UCSD-AML1 (cell line): Measurements from ENCODE around the gene SF3A1.
"Not testable (repeated sequence)": the region's sequence is repeated elsewhere in the genome, so short reads cannot be mapped to it uniquely, and the experiment has no call there.

Experiments used
- DNase-seq: peaks from one replicate; lab custom pipeline; 2025; ENCODE audit not compliant: unreplicated experiment; lab: John Stamatoyannopoulos, UW

SF3A1 gene, protein sequence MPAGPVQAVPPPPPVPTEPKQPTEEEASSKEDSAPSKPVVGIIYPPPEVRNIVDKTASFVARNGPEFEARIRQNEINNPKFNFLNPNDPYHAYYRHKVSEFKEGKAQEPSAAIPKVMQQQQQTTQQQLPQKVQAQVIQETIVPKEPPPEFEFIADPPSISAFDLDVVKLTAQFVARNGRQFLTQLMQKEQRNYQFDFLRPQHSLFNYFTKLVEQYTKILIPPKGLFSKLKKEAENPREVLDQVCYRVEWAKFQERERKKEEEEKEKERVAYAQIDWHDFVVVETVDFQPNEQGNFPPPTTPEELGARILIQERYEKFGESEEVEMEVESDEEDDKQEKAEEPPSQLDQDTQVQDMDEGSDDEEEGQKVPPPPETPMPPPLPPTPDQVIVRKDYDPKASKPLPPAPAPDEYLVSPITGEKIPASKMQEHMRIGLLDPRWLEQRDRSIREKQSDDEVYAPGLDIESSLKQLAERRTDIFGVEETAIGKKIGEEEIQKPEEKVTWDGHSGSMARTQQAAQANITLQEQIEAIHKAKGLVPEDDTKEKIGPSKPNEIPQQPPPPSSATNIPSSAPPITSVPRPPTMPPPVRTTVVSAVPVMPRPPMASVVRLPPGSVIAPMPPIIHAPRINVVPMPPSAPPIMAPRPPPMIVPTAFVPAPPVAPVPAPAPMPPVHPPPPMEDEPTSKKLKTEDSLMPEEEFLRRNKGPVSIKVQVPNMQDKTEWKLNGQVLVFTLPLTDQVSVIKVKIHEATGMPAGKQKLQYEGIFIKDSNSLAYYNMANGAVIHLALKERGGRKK

GRCh38 chr22:30356449-30357235 is at the start of gene SF3A1, which contains the start of gene CCDC157:
Gene SF3A1, minus strand, starts transcription at chr22:30356894. Its CDS starts 102 bp downstream, at chr22:30356792.
Gene CCDC157, plus strand, starts transcription at chr22:30357007. Its CDS starts 8,994 bp downstream, at chr22:30366001.
- peak; percentile 92 for DNase-seq

DNA sequence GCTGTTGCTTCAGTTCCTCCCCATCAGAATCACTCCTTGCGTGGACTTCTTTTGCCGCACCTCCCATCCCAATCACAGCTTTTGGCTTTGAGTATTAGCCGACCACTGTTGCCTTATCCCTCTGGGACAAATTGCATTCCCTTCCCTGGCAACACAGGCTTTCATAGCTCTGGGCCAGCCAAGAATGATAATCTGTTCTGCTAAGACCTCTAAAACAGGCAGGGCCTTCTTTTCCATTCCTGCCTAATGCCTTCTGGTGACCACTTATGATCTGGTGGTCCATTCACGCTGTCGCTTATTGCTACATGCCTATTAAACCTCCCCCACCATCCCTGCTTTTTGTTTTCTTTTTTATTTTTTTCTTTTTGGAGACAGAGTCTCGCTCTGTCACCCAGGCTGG is 49.7 kb upstream of the SF3A1 start:
- DNase-seq = no peak

- no peak for DNase-seq
Measured at GRCh38 chr22:30405731-30406130, 49.0 kb upstream of the SF3A1 start.

DNA sequence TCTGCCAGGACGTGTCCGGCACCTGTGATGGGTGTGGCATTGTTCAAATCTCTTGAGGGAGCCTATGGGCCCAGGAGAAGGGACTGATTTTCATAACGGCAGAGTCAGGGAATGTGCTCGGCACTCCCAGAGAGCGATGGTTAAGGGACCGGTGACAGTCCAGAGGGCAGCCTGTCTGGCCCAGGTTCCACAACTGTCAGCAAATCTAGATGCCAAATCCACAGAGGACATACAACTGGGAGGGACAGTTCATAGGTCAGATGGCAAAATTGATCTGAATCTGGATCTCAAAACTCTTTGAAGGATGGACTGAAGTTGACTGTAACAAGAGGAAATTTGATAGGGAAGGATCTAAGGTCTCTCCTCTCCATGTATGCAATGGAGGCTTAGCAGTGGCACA is 47.6 kb upstream of the SF3A1 start:
- no peak for DNase-seq

DNA sequence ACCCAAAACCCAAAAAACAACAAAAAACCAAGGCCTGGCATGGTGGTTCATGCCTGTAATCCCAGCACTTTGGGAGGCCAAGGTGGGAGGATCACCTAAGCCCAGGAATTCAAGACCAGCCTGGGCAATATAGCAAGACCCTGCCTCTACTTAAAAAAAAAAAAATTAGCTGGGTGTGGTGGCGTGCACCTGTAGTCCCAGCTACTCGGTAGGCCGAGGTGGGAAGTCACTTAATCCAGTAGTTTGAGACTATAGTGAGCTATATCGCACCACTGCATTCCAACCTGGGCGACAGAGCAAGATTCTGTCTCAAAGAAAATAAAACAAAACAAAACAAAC is 46.0 kb upstream of the SF3A1 start:
- DNase-seq = not testable (repeated sequence)

DNA sequence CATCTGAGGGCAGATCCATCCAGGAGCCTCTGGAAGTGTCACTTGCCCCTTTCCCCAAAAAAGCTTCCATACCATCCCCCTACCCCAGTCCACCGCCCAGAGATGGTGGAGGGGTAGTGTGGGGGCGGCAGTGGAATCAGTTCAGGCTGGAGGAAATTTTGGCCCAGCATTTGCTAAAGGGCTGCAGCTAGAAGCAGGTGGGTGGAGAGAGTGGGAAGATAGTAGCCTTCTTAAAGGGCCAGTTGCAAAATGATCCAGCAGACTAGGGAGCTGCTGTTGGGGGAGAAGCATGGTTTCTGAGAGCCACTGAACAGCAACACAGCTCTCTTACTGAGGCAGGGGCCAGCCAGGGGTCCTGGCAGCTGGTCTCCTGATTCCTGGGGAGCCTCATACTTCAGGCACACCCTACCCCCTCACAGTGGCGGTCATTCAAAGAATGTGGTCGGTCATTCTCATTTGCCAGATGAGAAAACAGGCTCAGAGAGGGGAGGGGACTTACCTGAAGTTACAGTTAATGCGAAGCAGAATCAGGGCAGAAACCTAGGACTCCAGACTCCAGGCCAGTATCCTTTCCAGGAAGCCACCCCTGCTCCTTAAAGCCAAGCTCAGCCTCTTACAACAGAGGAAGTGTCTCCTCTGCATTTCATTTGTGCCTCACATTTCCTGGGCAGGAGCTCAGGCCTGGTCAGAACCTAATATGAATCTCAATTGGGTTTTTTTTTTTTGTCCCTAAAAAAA is 45.5 kb upstream of the SF3A1 start:
- peak; percentile 22 for DNase-seq

GRCh38 chr22:30401024-30401423 is 44.3 kb upstream of the SF3A1 start:
- DNase-seq = not testable (repeated sequence)

DNA sequence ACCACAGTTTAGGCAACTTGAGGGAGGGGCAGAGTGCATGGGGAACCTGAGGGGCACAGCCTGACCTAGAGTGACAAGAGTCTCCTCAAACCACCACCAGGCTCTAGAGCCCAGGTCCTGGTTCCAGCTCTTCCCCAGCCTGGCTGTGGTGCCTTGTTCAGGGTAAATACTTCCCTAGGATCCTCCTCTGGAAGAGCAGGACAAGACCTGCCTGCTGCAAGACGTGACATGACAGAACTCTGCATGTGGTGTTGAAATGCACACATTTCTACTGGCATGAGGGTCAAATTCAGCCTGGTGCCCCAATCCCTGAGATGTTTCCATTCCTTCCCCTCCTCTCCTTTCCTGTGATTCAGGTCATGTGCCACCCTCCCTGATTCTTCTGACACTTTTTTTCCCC is 43.5 kb upstream of the SF3A1 start:
- no peak for DNase-seq

- DNase-seq = no peak
Measured at GRCh38 chr22:30399718-30400117, 43.0 kb upstream of the SF3A1 start.

DNA sequence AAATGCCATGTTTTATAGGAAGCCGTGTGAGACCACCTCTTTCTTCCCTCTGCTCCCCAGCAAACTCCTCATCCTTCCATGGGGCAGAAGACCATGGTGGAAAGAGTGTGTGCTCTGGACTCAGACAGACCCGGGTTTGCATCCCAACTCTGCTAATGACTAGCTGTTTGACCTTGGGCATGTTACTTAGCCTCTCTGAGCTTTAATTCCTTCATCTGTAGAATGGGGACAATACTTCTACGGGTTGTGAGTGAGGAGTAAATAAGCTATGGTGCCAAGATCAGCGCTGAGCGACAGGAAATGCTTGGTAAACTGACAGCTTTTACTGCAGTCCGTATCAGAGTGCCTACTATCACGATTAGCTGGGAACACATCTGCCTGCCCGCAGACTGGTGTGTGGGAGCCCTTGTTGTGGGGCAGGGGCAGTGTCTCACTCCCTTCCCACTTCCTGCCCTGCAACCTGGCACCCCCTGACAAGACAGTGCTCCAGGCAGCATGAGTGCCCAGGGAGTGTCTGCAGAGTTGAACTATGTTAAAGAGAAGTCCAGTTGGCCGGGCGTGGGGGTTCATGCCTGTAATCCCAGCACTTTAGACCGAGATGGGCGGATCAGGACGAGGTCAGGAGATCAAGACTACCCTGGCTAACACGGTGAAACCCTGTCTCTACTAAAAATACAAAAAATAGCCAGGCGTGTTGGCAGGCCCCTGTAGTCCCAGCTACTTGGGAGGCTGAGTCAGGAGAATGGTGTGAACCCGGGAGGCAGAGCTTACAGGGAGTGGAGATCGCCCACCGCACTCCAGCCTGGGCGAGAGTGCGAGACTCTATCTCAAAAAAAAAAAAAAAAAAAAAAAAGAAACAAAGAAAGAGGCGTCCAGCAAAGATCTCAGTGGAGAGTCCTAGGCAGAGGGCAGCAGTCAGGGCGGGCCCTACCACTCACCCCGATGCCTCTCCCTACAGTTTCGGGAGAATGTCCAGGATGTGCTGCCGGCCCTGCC is 42.3 kb upstream of the SF3A1 start:
- peak; percentile 46 for DNase-seq

DNA sequence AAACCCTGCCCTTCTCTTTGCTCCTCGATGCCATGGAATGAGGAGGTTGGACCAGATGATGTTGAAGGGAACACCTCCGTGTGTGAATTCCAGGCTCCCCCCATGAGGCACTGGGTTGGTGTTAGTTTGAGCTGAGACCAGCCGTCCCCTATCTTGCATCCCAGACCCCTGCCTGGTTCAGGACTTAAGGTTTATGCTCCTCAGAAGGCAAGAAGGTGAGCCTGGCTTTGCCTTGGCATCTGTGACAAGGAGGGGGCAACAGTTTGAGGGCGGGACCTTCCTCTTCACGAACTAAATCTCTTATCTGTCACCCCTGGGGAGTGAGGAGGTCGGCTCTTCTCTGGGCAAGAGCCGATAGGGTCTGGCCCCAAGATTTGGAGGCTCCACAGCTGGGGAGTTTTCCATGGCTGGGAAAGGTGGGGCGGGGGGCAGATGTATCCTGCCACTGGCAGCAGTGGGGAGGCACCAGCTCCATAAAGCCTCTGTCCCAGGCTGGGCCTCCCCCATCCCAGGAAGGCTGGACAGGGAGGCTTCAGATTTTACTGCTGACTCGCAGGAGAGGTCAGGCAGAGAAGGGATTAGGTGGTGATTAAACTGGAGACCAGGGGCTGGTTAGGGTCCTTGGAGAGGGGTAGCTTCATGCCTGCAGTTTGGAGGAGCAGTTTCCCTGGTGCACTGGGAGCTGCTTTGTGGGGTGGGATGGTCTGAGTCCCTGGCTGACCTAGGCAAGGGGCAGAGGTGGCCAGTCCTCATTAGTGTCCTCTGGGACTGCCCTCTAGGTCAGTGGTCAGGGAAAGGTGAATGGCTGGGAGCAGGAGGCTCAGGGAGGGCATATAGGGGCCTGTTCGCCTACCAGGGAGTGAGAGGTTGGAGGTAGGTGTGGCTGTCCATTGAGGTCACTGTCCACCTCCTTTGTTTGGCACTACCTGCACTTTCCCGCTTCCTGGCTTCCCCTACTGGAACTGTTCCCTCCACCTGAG is 41.3 kb upstream of the SF3A1 start:
- DNase-seq = no peak

GRCh38 chr22:30396871-30397655 is 40.4 kb upstream of the SF3A1 start, which contains the start of gene SEC14L2:
Gene SEC14L2, plus strand, starts transcription at chr22:30397018. Its CDS starts 99 bp downstream, at chr22:30397117.
- DNase-seq = peak; percentile 43

DNA sequence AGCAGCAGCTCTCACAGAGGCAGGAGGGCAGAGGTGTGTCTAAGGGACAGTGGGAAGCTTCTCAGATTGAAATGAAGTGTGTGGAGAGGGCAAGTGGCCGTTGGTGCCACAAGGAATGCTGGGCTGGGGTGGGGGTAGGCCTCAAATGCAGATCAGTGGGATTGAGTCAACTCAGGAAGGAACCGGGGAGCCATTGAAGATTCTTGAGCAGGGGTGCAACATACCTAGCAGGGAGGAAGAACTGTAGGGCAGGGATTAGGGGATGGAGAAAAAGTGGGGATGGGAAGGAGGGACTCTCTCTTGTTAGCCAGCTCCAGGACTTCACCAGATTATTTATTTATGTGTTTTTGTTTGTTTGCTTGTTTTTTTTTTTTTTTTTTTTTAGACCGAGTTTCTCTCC is 37.2 kb upstream of the SF3A1 start:
- DNase-seq = no peak

DNA sequence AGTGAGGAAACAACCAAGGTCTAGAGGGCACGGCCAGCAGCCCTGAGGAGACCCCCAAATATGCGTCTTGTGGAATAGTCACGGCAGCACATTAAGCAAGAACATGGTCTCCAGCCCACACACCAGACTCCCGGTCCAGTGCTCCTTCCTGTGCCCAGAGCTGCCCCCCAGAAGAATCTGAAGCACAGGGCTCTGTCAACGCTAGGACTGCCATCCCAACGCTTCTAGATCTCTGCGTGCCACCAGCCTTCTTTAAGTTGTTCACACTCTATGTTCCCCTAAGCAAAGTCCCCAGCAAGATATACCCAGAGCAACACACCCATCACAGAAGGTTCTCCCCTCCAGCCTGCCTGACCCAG is 36.6 kb upstream of the SF3A1 start:
- DNase-seq = no peak

GRCh38 chr22:30392661-30393321 is 36.1 kb upstream of the SF3A1 start:
- peak; percentile 31 for DNase-seq

DNA sequence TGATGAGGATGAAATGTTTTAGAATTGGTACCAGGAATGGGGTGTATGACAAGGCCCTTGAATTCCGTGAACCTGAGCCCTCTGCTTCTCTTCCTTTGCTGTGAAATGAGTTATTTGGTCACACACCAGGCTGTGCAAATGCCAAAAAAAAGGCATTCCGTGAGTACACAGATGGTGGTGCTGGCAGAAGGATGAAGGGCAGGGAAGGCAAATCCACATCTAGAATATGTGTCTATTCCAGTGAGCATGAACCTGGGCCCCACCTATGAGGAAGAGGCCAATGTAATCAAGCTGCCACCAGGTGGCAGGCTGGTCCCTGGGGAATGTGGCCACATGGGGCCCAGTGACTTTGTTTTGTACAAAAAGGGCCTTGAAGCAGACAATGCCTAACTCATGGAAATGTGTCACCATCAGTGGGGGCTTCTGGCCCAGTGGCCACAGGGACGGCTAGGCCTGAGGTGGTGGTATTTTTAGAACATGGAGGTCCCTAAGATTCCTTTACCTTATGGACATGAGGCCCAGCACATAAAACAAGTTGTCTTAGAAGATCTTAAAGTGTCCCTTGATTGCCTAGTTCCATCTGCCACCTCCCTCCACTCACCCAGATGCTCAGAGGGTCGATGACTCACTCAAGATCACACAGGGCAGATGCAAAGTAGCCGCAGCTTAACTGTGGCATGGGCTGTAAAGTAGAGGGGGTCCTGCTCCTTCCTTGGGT is 34.4 kb upstream of the SF3A1 start:
- DNase-seq = peak; percentile 80
